GM10847 (cell line): Measurements from ENCODE around the gene SELPLG.

ENCODE experiments used
- POLR2A ChIP-seq: IDR thresholded peaks from 2 replicates; pipeline ENCODE4 v1.6.1; 2011; ENCODE audit not compliant: insufficient read length; ENCODE audit errors: extremely low read depth

The SELPLG gene

DNA sequence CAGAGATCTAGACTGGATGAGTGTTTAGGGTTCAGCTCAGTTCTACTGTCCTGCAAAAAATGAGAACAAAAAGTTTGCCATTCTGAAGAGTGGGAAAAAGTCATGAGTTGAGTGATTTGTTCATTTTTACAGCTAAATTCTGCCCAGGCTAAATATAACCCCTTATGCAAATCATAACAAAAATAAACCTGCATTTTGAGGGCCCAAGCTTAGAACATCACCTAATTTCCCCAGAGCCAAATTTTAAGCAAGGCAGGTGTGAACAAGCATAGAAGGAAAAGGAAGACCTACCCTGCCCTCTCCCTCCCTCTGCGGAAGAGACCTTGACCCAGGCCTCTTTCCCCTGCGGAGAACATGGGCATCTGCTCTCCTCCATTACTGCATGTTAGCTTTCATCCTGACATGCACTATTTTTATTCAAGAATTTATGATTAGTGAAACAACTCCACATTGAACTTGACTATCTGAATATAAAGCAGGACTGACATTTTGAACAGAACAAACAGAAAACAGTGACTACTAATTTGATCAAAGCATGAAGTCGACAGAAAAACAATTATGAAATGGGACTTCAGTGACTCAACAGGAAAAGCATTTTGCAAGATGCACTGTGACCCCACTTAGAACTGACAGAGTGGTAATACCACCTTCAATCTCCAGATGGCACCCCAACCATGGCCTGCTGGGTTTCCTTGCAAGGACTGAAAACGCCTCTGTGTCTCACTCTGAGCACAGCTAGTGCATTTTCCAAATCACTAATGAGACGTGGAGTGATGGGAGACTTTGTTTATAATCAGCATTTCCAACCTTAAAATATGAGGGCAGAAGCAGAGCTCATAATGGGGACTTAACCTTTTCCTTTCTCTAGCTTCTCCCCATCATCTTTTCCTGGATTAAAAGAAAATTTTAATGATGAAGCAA, 30.9 kb upstream of the SELPLG start:
- TF ChIP-seq POLR2A, result no peak

DNA sequence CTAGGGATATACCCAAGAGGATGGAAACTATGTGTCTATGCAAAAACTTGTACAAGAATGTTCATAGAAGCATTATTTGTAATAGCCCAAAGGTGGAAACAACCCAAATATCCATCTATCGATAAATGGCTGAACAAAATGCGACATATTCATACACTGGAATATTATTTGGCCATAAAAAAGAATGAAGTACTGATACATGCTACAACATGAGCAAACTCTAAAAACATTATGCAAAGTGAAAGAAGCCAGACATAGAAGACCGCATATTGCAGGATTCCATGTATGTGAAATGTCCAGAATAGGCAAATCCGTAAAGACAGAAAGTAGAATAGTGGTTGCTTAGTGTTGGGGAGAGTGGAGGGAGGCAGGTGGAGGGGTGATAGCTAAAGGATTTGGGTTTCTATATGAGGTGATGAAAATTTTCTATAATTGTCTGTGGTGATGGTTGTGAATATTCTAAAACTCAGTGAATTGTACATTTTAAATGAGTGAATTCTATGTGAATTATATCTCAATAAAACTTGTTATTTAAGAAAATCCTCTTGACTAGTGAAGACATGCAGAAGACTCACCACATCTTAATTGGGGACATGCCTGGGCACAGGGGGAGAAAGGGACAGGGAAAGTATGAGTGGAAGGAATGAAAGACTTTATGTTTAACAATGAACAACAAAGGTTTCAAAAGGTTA, 29.8 kb upstream of the SELPLG start:
- no peak for TF ChIP-seq POLR2A

DNA sequence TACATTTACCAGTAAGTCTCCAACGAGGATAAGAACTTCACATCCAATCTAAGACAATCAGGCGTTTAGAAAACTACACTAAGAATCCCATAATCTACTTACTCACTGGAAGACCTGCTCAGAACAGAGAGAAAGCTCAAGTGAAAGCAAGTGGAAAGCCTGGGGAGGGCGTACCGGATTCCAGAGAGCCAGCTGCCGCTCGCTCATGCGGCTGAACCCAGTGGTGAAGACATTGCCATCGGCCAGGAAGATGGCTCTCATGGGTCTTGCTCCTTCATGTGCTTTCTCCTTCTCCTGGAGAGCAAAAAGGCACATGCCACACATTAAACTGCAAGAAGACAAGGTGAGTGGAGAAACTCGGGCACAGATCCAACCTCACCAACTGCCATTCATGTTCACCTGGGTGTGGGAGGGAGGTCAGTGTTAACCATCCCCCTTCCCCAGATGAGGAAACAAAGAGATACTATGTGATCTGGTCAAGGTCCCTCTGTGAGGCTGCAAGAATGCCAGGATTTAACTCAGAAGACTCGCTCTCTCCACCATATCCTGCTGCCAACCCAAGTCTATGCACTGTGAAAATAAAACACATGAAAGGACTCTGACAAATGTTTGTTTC, 23.5 kb upstream of the SELPLG start:
- TF ChIP-seq POLR2A, result no peak

DNA sequence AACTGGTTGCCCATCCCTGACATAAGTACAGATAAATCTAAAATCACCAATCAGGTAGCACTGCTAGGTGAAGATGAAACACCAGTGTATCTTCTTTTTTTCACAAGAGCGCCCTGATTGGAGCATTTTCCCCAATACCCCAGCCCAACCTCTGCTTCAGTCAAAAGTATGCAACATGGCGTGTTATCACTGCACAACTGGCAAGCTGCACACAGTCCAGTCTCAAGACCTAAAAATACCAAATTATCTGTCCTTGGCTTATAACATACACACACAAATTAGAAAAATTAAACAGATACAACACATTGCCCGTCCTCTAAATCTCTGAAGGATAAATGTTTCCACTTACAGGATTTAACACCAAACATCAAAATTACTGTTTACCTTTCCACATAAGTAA, 20.2 kb upstream of the SELPLG start:
- no peak for TF ChIP-seq POLR2A

DNA sequence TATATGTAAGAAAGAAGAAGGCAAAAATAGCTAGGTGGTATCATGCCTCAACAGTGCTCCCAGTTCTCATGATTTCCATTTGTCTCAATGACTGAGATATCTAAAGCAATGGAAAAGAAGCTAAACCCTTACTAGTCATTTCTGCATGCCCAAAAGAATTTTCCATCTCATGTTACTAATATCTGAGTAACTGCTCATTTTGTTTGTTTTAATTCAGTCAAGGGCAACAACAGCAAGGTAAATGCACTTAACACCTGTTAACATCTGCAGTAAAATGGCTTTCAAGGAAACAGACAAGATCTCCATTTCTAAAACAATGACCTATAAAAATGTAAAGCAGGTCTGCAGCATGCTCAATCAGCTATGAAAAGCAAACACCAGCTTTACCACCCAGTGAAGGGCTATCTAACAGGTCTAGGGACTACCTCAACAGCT, 19.4 kb upstream of the SELPLG start:
- no peak for TF ChIP-seq POLR2A

DNA sequence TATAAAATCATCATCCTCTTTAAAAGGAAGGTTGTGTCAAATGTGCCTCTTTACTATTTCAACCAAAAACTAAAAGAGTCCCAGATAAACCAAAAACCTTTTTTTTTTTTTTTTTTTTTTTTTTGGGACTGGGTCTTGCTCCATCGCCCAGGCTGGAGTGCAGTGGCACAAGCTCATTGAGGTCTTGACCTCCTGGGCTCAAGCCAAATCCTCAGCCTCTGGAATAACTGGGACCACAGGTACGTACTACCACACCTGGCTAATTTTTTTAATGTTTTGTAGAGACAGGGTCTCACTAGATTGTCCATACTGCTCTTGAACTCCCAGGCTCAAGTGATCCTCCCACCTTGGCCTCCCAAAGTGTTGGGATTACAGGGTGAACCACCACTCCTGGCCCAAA, 16.4 kb upstream of the SELPLG start:
- no peak for TF ChIP-seq POLR2A

DNA sequence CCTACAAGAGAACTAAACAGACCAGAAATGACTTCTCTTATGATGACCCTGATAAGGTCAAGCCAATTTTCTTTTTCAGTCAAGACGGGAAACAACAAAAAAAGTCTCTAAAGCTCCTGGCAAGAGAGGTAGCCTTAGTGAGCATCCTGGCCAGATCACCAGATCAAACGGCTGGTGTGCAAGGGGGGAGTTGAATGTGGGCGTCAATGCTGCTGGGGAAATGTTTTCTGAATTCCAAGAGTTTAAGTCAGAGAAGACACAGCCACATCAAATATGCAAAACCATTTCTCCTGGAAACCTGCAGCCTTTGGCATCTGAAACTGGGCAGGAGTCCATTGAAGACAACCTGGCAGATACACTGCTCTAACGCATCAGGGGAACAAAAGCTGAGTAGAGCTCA, 16.0 kb upstream of the SELPLG start:
- no peak for TF ChIP-seq POLR2A

DNA sequence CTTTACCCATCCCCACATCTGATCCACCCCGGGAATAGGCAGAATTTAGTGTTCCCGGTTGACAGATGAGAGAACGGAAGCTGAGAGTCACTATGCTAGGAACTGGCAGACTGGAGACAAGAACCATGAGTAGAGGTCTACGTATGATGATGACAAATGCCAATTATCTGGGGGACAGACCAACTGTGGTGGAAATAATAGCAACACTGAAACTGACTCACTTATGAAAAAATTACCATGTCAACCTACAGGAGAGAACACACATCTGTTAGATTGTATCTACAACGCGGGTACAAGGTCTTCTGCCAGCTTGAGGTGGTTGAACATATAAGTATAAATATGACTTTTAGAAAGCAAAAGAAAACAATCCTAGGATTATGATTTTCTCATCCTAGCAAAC, 15.4 kb upstream of the SELPLG start:
- TF ChIP-seq POLR2A, result no peak

DNA sequence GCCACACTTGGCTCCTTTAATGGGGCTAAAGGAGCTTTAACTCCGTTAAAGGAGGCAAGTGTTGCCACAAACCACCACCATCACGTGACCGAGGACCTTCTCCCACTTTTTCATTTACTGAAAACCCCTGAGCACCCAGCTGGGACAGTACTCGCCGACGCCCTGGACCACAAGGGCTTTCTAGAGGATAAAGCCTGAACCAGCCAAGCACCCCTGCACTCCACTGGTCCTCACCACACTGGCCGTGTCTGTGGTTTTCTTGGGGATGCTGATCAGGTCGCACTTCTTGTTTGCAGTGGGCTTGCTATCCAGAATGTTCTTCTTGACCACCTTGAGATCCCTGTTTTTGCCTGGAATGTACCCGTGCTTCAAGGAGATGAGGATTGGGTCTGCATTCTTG, 14.7 kb upstream of the SELPLG start:
- no peak for TF ChIP-seq POLR2A

DNA sequence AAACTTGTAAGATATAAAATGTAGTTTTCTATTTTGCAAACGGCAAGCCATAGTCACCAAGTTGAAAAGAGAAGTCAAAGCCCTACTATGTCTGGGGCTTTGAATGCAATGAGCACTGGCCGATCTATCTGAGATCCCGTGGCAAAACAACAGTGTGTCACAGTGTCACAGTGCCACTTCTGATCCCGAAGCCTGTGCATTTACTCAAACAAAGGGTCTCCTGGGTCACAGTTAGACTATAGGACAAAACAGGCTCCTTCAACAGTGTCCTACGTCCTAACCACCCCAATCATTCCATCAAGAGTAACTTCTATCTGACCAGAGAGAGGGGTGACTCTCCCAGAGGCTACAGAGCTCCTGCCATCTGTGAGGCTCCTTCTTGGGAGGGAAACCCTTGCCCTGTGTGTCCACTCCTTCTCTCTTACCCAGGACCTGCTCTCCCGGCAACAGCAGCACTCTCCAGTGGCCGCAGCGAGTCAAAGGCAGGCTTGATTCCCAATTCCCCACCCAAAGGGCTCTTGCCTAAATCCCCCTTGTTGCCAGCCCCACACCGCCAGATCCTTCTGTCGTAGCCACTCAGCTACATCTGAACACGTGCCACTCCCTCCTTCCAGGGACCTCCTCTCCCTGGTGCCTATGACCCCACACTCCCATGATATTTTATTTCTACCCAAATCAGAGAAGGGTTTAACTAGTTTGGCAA, 14.0 kb upstream of the SELPLG start:
- TF ChIP-seq POLR2A, result no peak

DNA sequence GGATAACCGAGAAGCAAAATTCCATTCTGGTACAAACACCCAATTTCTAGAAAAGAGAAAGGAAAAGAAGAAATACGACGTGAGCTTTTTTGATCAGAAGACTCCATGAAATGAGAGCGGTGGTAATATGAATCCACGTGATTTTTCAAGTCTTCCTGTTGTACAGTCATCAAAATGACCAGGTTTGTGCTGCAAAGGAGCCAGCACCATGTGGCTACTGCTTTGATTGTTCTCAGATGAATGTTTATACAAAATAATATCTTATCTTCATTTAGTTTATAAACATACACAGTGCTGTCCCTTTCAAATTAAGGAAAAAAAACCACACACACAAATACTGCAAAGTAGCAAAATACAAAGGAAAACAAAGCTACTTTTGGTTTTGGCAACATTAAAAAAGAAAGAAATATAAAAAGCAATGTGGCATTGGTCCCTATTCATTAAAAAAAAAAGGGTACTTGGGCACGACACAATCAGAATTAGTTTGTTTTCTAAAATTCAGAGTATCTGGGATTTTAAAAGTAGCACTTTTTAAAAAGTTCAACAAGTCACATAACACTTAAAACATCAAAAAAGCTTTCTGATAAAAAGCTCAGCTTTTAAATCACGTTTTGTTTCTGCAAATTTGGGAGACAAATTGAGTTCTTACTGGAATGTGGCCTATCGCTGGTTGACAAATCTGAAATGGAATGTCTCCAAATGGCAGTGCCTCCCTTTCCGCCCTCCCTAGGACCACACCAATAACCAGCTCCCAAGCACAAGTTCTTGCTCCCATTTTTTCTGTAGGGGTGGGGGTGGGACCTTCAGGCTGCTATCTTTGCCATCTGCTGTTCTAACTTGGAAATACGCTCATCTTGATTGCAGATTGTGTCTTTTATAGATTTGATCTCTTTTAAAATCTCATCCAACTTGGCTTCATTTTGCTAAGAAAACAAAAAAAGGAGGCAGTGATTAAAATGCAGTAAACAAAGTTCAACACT, 13.2 kb upstream of the SELPLG start:
- TF ChIP-seq POLR2A, result no peak

DNA sequence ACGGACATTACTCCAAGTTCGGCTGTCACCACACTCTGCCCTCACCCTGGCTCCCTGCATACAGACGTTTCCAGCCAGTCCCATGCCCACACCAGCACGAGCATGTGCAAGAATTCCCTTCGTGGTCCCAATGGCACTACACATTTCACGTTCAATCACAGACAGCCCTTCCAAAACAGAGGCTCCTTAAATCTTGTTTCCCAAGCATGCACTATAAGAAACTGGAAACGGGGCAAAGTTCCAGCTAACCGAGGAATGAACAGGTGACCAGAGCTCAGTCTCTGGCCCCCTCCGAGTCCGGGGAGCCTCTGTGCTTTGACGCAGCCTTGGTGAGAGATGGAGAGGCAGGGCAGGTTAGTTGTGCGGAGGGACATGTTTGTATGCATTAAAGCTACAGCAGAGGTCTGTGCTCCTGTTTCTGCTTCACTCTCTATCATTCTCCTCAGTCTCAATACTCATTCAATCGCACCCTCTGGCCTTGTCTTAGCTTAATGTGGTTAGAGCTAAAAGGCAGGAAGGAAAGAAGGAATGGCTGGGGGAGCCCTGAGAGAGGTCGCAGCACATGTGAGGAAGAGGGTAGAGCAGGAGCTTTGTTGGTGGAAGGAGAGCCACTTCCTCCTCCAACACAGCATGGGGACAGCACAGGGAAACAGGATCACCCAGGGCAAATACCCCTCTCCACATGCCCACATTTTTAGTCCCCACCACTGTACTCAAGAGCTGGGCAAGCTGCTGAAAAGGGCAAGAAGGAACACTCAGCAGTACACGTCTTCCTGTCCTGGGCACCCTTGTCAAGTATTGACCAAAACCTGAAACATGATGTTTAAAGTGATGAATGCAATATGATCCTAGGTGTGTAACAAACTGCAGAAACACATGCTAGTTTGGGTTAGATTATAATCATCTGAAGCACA, 12.2 kb upstream of the SELPLG start:
- no peak for TF ChIP-seq POLR2A

DNA sequence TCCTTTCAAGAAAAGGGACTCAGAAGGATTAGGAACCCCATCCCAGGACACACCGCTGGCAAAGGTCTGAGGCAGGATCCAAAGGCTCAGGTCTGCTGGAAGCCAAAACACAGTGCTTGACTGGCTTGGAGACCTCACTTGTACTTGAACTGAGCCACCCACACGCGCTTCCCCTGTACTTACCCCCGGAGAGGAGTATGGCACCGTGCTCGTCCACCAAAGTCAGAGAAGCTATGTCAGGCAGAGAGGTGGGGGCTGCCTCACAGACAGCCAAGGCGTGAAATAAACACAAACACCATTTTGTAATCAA, 11.1 kb upstream of the SELPLG start:
- no peak for TF ChIP-seq POLR2A
